Measurements from ENCODE around the gene TP73.

TP73 gene

GRCh38 chr1:3735027-3735681 is 82.8 kb downstream of the TP73 start:
- TF ChIP-seq ZNF274 (IDR thresholded peaks at IDR 0.05; ENCODE audit: low read depth, low read length), result no peak
- no peak overlapping the region for H3K4me3 ChIP-seq (ENCODE audit: low read length)

GRCh38 chr1:3735688-3736087 is 83.4 kb downstream of the TP73 start:
- H3K4me3 ChIP-seq (ENCODE audit: low read length), result no peak overlapping the region
- TF ChIP-seq ZNF274 (IDR thresholded peaks at IDR 0.05; ENCODE audit: low read depth, low read length), result no peak

- TF ChIP-seq ZNF274 (IDR thresholded peaks at IDR 0.05; ENCODE audit: low read depth, low read length), result no peak
- no peak overlapping the region for H3K4me3 ChIP-seq (ENCODE audit: low read length)
Measured at GRCh38 chr1:3736131-3736561, 83.8 kb downstream of the TP73 start.

GRCh38 chr1:3736708-3737107 is 84.4 kb downstream of the TP73 start:
- no peak overlapping the region for H3K4me3 ChIP-seq (ENCODE audit: low read length)
- TF ChIP-seq ZNF274 (IDR thresholded peaks at IDR 0.05; ENCODE audit: low read depth, low read length), result no peak

- TF ChIP-seq ZNF274 (IDR thresholded peaks at IDR 0.05; ENCODE audit: low read depth, low read length), result no peak
- no peak overlapping the region for H3K4me3 ChIP-seq (ENCODE audit: low read length)
Measured at GRCh38 chr1:3738943-3739342, 86.6 kb downstream of the TP73 start.

- no peak overlapping the region for H3K4me3 ChIP-seq (ENCODE audit: low read length)
- no peak for TF ChIP-seq ZNF274 (IDR thresholded peaks at IDR 0.05; ENCODE audit: low read depth, low read length)
Measured at GRCh38 chr1:3740042-3740441, 87.7 kb downstream of the TP73 start.

- no peak for TF ChIP-seq ZNF274 (IDR thresholded peaks at IDR 0.05; ENCODE audit: low read depth, low read length)
- no peak overlapping the region for H3K4me3 ChIP-seq (ENCODE audit: low read length)
Measured at GRCh38 chr1:3740752-3741151, 88.4 kb downstream of the TP73 start.

GRCh38 chr1:3741566-3742438 is 89.5 kb downstream of the TP73 start:
- no peak overlapping the region for H3K4me3 ChIP-seq (ENCODE audit: low read length)
- TF ChIP-seq ZNF274 (IDR thresholded peaks at IDR 0.05; ENCODE audit: low read depth, low read length), result no peak

- TF ChIP-seq ZNF274 (IDR thresholded peaks at IDR 0.05; ENCODE audit: low read depth, low read length), result no peak
- H3K4me3 ChIP-seq (ENCODE audit: low read length), result no peak overlapping the region
Measured at GRCh38 chr1:3742439-3743298, 90.4 kb downstream of the TP73 start.

- H3K4me3 ChIP-seq (ENCODE audit: low read length), result no peak overlapping the region
- no peak for TF ChIP-seq ZNF274 (IDR thresholded peaks at IDR 0.05; ENCODE audit: low read depth, low read length)
Measured at GRCh38 chr1:3743421-3743820, 91.1 kb downstream of the TP73 start.

GRCh38 chr1:3743826-3744225 is 91.5 kb downstream of the TP73 start:
- H3K4me3 ChIP-seq (ENCODE audit: low read length), result no peak overlapping the region
- no peak for TF ChIP-seq ZNF274 (IDR thresholded peaks at IDR 0.05; ENCODE audit: low read depth, low read length)

GRCh38 chr1:3744646-3745045 is 92.3 kb downstream of the TP73 start:
- no peak overlapping the region for H3K4me3 ChIP-seq (ENCODE audit: low read length)
- TF ChIP-seq ZNF274 (IDR thresholded peaks at IDR 0.05; ENCODE audit: low read depth, low read length), result no peak

- H3K4me3 ChIP-seq (ENCODE audit: low read length), result no peak overlapping the region
- TF ChIP-seq ZNF274 (IDR thresholded peaks at IDR 0.05; ENCODE audit: low read depth, low read length), result no peak
Measured at GRCh38 chr1:3745071-3745470, 92.8 kb downstream of the TP73 start.

Data from GM08714 (cell line).